SIG-M5 treated with dmso at 0.1 percent for 504 hours (cell line): Measurements from ENCODE around the gene CCND2.

Source experiments
- DNase-seq: peaks from one replicate; lab custom pipeline; 2025; ENCODE audit not compliant: unreplicated experiment; lab: John Stamatoyannopoulos, UW

CCND2 gene

GRCh38 chr12:4256043-4256826, 17.3 kb upstream of the CCND2 start:
- DNase-seq, result no peak

DNA sequence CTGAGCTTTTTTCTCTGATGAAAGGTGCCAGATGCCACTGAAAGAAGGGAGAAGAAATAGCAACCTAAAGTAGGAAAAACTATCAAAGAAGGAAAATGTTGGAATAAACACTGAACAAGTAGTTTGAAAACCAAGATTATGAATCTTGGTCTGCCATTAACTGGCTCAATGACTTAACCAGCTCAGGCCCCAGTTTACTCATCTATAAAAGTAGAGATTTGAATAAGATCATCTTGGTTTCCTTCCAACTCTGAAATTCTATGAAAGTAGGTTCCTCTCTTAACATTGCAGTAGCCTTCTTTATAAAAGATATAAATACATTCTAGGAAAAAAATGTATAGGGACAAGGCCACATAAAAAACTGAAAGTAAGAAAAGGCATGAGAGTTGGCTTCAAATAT, 16.1 kb upstream of the CCND2 start:
- no peak for DNase-seq

DNA sequence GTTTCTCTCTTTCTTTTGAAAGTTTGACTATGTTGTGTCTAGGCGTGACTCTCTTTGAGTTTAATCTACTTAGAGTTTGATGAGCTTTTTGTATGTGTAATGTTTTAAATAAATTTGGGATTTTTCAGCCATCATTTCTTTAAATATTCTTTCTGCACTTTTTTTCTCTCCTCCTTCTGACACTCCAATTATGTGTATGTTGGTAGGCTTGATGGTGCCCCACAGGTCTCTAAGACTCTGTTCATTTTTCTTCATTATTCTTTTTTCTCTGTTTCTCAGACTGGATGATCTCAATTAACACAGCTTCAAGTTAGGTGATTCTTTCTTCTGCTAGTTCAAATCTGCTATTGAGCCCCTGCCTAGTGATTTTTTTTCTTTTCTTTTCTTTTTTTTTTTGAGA, 14.5 kb upstream of the CCND2 start:
- DNase-seq, result no peak

DNA sequence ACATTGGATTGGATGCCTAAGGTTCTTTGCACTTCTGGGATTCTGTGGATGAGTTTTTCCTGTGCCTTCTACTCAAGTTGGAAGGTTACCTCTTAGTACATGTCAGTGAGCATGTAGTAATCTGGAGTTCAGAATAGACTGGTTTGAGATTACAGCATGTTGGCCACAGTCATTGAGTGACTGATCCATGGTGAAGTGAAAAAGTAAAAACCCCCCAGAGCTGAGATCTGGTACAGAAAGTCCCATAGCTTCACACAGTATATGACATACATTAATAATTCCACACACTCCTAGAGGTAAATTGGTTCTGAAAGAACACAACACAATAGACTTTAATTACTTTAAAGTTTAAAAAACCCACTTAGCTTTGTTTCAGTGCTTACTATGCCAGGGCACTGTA, 11.9 kb upstream of the CCND2 start:
- DNase-seq, result no peak

DNA sequence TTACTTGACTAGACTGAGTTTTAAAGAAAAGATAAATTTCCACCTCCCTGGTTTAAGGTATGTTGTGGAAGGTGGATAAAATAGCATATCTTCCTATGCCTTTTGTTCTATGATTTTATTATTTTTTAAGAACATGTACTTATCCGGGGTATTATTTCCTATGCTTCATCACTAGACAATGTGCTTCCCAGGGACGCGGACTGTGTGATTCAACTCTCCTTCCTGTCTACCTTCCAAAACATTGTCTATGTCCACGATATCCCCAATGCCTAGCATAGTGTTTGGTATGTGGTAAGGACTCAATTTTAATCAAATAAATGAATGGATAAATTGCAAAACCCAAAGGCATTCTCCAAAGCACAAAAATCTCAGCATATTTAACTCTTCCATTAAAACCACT, 8.3 kb upstream of the CCND2 start:
- DNase-seq, result no peak

DNA sequence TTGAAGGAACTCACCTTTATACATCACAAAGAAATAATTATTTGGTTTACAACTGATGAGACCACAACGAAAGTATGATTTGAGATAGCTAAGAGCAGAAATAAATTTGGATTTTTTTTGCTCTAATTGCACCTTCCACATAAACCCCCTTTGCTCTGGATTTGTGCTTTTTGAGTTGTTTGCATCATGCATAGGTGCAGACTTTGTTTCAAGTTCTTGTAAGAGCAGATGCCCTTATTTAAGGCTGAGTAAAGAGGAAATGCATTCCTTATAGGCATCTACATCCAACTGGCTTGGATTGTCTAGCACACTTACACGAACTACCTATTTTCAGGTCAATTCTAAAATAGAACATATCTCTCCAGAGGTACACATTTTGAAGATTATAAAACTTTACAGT, 6.6 kb upstream of the CCND2 start:
- no peak for DNase-seq

DNA sequence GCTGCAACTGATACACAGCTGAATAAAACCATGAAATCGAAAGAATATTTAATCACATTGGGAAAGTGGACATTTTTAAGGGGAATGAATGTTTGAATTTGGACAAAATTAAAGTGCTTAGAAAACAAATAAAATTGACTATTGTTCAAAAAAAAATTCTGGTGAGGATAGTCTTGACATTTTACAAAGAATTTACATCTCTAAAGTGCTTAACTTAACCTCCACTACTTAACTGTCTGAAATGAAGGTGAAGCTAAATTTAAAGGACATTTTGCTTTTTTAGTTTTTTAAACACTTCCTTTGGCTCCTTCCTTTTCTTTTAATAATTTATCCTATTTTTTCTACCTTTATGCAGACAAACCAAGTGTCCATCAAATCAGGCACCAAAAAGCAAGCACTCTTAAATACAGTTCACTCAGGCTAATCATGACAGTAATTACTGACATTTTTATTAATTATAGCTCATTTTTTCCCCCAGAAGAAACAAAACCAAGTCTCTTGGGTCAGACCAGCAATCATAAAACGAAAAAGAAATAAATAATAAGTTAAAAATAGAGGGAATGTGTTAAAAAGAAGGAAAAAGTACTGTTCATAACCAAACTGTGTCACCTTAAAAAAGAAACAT, 5.7 kb upstream of the CCND2 start:
- DNase-seq, result no peak

- DNase-seq, result no peak
Observed at GRCh38 chr12:4268329-4269181, 5.0 kb upstream of the CCND2 start.

DNA sequence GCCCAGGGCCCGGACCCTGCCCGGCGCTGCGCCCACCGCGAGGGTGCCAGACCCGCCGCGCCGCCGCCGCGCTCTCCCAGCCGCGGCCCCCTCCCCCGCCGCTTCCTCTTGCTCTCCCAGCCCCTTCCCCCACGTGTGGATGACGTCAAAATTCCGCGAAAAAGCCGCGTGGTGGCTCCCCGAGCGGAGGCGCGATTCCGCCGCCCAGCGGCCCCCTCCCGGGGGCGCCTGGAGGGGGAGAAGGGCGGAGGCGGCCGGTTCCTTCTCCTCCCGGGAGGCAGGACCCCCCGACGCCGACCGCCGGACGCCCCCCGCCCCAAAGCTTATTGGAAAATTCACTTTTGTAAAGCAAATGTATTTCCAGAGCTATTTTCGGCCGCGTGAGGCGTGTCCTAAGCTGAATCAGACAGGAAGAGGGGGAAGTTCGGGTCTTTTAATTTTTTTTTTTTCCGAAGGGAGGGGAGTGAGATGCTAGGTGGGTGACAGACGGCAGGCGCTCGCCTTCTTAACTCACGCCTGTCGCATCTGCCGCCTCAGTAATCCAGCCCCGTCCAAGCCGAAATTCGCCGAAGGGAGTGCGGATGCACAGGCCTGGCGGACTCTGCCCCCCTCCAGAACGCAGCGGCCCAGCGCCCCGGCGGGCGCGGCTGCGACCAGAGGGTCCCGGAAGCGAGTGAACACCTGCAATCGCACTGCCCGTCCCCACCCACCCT, 4.1 kb upstream of the CCND2 start:
- peak; percentile 83 for DNase-seq

GRCh38 chr12:4270016-4270830, 3.3 kb upstream of the CCND2 start:
- no peak for DNase-seq

- peak; percentile 60 for DNase-seq
Observed at GRCh38 chr12:4270831-4271716, 2.5 kb upstream of the CCND2 start.

- DNase-seq, result peak; percentile 90
Observed at GRCh38 chr12:4271717-4272423, 1.7 kb upstream of the CCND2 start.

DNA sequence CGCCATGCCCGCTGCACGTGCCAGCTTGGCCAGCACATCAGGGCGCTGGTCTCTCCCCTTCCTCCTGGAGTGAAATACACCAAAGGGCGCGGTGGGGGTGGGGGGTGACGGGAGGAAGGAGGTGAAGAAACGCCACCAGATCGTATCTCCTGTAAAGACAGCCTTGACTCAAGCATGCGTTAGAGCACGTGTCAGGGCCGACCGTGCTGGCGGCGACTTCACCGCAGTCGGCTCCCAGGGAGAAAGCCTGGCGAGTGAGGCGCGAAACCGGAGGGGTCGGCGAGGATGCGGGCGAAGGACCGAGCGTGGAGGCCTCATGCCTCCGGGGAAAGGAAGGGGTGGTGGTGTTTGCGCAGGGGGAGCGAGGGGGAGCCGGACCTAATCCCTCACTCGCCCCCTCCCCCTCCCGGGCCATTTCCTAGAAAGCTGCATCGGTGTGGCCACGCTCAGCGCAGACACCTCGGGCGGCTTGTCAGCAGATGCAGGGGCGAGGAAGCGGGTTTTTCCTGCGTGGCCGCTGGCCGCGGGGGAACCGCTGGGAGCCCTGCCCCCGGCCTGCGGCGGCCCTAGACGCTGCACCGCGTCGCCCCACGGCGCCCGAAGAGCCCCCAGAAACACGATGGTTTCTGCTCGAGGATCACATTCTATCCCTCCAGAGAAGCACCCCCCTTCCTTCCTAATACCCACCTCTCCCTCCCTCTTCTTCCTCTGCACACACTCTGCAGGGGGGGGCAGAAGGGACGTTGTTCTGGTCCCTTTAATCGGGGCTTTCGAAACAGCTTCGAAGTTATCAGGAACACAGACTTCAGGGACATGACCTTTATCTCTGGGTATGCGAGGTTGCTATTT, 914 bp upstream of the CCND2 start:
- DNase-seq, result peak; percentile 62

DNA sequence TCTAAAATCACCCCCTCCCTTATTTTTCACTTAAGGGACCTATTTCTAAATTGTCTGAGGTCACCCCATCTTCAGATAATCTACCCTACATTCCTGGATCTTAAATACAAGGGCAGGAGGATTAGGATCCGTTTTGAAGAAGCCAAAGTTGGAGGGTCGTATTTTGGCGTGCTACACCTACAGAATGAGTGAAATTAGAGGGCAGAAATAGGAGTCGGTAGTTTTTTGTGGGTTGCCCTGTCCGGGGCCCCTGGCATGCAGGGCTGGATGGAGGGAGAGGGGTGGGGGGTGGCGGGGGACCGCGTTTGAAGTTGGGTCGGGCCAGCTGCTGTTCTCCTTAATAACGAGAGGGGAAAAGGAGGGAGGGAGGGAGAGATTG, 300 bp upstream of the CCND2 start:
- no peak for DNase-seq

GRCh38 chr12:4274396-4275015, 944 bp downstream of the CCND2 start:
- peak; percentile 25 for DNase-seq

DNA sequence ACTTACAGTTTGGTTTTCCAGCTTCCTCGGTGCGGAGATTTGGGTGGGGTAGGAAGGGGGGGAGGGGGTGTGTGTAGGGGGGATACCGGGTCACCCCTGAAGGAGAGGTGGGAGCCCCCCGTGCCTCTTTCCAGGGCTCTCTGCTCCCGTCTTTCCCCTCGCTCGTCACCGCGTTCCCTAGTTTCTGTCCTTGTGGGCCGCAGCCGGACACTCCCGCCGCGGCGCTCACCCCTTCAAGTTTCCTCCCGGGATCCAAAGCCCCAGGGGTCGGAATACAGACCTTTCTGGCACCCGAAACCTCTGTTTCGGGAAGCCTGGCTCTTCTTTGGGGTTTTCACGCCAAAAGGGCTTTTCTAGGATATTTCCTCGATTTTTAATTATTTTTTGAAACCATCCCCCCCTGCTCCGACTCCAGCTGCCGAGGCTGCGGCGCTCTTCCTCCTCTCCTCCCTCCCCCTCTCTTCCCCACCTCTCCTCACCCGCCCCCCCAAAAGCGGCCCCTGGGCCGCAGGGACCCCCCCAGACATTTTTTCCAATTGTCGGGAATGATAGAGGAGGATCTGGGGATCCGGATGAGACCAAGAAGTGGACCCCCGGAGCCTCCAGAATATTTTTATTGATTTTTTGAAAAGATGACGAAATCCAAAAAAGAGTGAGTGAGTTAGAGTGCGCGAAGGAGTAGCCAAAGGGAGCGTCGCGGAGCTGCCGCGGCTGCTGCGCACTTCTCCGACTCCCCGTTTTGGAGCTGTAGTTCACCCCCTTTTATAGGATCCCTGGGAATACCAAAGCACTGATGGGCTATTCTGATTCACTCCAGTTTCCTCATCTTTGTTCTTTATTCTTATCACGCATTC, 1.7 kb downstream of the CCND2 start:
- peak; percentile 32 for DNase-seq
